ENCODE data around the gene ARHGAP21. TPM values are rescaled to one million over a fixed set of nuclear protein-coding genes. Genes with fewer than 3 reads are reported as not detected.
A peak's percentile ranks its signal among the peaks of the same experiment; 100 is the strongest.

Gene ARHGAP21
- total RNA-seq, 1 experiment from 2014 or later: 115 TPM

DNA sequence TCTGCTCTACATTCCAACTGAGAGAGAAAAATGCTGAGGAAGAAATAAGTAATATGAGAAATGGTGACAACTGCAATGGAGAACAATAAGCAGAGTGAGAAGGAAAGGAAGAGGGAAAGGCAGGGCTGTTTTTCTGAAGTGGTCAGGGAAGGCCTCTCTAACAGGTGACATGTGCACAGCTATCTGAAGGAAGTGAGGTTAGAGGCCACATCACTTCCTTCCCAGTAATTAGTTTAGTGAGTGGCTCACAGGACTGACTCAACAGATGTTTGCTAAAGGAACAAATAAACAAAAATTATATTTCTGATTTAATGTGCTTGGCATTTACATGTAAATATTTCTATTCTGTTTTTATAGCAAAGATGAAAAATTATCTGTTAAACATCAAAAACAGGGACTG is 77.9 kb downstream of the ARHGAP21 start:
- H3K4me2 ChIP-seq: no peak overlapping the region
- POLR2A ChIA-PET (ENCODE audit: unreplicated experiment): interaction anchor here (0.8 kb wide), 1 partner anchor 284 kb away, joined by 3 read pairs; no protein-coding TSS in a partner anchor

DNA sequence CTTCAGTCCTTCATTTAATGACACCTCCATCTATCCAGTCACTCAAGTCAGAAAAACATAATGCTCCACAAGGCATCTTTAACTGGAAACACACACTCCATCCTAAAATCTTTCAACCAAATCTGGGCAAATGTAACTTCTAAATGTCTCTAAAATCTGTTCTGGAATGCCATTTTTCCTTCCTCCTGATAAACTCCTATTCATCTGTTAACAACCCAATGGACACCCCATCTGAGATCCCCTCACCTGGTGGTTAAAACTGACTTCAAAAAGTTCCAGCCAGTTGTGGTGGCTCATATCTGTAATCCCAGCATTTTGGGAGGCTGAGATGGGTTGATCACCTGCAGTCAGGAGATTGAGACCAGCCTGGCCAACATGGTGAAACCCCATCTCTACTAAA is 78.7 kb downstream of the ARHGAP21 start:
- H3K27ac ChIP-seq: no peak overlapping the region
- 0 out of 2 replicates have a peak, but pooled peaks cover 4% of the 10 kb centered on the region for H4K20me1 ChIP-seq (ENCODE audit: insufficient read depth)
- H2AFZ ChIP-seq: no peak overlapping the region
- H3K9me2 ChIP-seq (ENCODE audit: insufficient read depth): no peaks in the 10 kb centered on the region
- no peak overlapping the region for H3K4me3 ChIP-seq
- POLR2A ChIA-PET (ENCODE audit: unreplicated experiment): no interaction called here
- CTCF ChIA-PET: no interaction called here
- no TSS peak for BruUV-seq (replicated peaks)
- H3F3A ChIP-seq (ENCODE audit: insufficient read depth, low read depth): peaks cover 18% of the 10 kb centered on the region; the same call in 1 of the 2 replicates
- H3K9me3 ChIP-seq (ENCODE audit: insufficient read depth, low read depth): no peaks in the 10 kb centered on the region
- H3K4me1 ChIP-seq (replicated peaks; ENCODE audit: insufficient read depth): peaks cover 36% of the 10 kb centered on the region
- no peaks in the 10 kb centered on the region for H3K36me3 ChIP-seq (ENCODE audit: low read depth)
- no peaks in the 10 kb centered on the region for H3K27me3 ChIP-seq (ENCODE audit: insufficient read depth, low read depth)
- intact Hi-C loops (cut with micrococcal nuclease; ENCODE audit: unreplicated experiment): no loop called here
- H3K4me2 ChIP-seq: no peak overlapping the region
- TF ChIP-seq EZH2 (IDR thresholded peaks at IDR 0.05; ENCODE audit: low read depth): no peak
- TF ChIP-seq, protein P1, sequence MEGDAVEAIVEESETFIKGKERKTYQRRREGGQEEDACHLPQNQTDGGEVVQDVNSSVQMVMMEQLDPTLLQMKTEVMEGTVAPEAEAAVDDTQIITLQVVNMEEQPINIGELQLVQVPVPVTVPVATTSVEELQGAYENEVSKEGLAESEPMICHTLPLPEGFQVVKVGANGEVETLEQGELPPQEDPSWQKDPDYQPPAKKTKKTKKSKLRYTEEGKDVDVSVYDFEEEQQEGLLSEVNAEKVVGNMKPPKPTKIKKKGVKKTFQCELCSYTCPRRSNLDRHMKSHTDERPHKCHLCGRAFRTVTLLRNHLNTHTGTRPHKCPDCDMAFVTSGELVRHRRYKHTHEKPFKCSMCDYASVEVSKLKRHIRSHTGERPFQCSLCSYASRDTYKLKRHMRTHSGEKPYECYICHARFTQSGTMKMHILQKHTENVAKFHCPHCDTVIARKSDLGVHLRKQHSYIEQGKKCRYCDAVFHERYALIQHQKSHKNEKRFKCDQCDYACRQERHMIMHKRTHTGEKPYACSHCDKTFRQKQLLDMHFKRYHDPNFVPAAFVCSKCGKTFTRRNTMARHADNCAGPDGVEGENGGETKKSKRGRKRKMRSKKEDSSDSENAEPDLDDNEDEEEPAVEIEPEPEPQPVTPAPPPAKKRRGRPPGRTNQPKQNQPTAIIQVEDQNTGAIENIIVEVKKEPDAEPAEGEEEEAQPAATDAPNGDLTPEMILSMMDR (conservative IDR thresholded peaks at IDR 0.05): no peak
- DNase-seq: no peak
- 0 out of 2 replicates have a peak, but pooled peaks cover 6% of the 10 kb centered on the region for H3K79me2 ChIP-seq (ENCODE audit: low read depth)

More for the DNA sequence above, 77.9 kb downstream of the ARHGAP21 start:
- no peaks in the 10 kb centered on the region for H3K36me3 ChIP-seq (ENCODE audit: low read depth)
- no peak overlapping the region for H2AFZ ChIP-seq
- TF ChIP-seq, protein P1 (conservative IDR thresholded peaks at IDR 0.05): no peak
- TF ChIP-seq EZH2 (IDR thresholded peaks at IDR 0.05; ENCODE audit: low read depth): no peak
- 0 out of 2 replicates have a peak, but pooled peaks cover 6% of the 10 kb centered on the region for H3K79me2 ChIP-seq (ENCODE audit: low read depth)
- H4K20me1 ChIP-seq (ENCODE audit: insufficient read depth): 0 out of 2 replicates have a peak, but pooled peaks cover 4% of the 10 kb centered on the region
- intact Hi-C loops (cut with micrococcal nuclease; ENCODE audit: unreplicated experiment): no loop called here
- no peak overlapping the region for H3K27ac ChIP-seq
- BruUV-seq (replicated peaks): no TSS peak
- peaks cover 18% of the 10 kb centered on the region; the same call in 1 of the 2 replicates for H3F3A ChIP-seq (ENCODE audit: insufficient read depth, low read depth)
- CTCF ChIA-PET: no interaction called here
- H3K4me1 ChIP-seq (replicated peaks; ENCODE audit: insufficient read depth): peaks cover 36% of the 10 kb centered on the region
- H3K9me3 ChIP-seq (ENCODE audit: insufficient read depth, low read depth): no peaks in the 10 kb centered on the region
- no peaks in the 10 kb centered on the region for H3K9me2 ChIP-seq (ENCODE audit: insufficient read depth)
- no peak overlapping the region for H3K4me3 ChIP-seq
- no peaks in the 10 kb centered on the region for H3K27me3 ChIP-seq (ENCODE audit: insufficient read depth, low read depth)
- DNase-seq: peak in 1 of 2 experiments; percentile 38

DNA sequence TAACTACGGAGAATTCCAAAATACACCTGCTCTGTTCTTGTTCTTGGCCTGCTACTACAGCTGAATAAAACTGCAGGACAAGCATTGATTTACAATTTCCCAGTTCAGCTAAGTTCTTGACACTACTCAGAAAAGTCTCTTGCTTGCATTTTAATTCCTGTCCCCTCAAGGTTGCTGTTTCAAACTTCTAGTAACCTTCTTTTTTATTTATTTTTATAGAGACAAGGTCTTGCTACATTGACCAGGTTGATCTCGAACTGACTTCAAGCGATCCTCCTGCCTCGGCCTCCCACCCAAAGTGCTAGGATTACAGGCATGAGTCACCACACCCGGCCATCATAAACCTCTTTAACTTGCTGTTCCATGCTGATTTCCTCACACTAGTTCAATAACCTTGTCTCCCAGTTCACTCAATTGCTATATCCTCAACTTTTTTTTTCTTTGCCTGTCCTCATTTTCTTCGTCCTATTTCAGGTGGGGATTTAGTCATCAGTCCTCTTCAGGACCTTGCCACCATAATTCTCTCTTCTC is 79.9 kb downstream of the ARHGAP21 start:
- Histone ChIP-seq H3K4me2 (peak overlapping the region; percentile 33; the same call in 1 of the 2 replicates), H3F3A (ENCODE audit: insufficient read depth, low read depth) (peaks cover 18% of the 10 kb centered on the region; the same call in 1 of the 2 replicates), H3K4me1 (replicated peaks; ENCODE audit: insufficient read depth) (peaks cover 36% of the 10 kb centered on the region), H3K27me3 (ENCODE audit: insufficient read depth, low read depth) (no peaks in the 10 kb centered on the region), H2AFZ (no peak overlapping the region), H3K79me2 (ENCODE audit: low read depth) (no peaks in the 10 kb centered on the region), H3K36me3 (ENCODE audit: low read depth) (no peaks in the 10 kb centered on the region), H4K20me1 (ENCODE audit: insufficient read depth) (0 out of 2 replicates have a peak, but pooled peaks cover 4% of the 10 kb centered on the region), H3K4me3 (no peak overlapping the region), H3K27ac (peak overlapping the region; percentile 29; the same call in 1 of the 2 replicates), H3K9me2 (ENCODE audit: insufficient read depth) (no peaks in the 10 kb centered on the region), H3K9me3 (ENCODE audit: insufficient read depth, low read depth) (no peaks in the 10 kb centered on the region)
- no peak for DNase-seq
- intact Hi-C loops (cut with micrococcal nuclease; ENCODE audit: unreplicated experiment): loop anchor here (1.0 to 5.0 kb wide), 7 partner anchors 79 to 584 kb away; partner anchors contain the start of genes ARHGAP21 and PRTFDC1
- TSS peak; percentile 7 for BruUV-seq (replicated peaks)
- TF ChIP-seq, protein P1 (conservative IDR thresholded peaks at IDR 0.05): no peak
- no peak for TF ChIP-seq EZH2 (IDR thresholded peaks at IDR 0.05; ENCODE audit: low read depth)
- ChIA-PET POLR2A (ENCODE audit: unreplicated experiment) (no interaction called here), CTCF (no interaction called here)
